ENCODE results near the gene TIGD3. TPM values are rescaled to one million over a fixed set of nuclear protein-coding genes. Genes with fewer than 3 reads are reported as not detected.
"Not testable (repeated sequence)": the region's sequence is repeated elsewhere in the genome, so short reads cannot be mapped to it uniquely, and the experiment has no call there.

Gene TIGD3
- total RNA-seq, 1 donor from 2014 or later = 0.20 TPM

DNA sequence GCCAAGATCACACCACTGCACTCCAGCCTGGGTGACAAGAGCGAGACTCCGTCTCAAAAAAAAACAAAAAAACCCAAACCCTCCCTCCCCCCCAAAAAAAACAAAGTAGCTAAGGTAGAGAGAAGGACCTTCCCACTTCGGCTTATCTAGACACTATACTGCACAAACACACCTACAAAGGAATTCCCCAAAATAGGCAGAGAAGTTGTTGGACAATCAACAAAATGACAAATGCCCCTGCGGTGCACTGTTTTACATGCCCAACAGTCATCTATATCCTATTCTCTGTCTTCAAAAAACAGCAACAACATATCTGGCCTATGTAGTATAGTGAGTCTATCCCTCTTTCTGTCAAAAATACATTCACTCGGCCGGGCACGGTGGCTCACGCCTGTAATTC, 27.5 kb upstream of the TIGD3 start:
- DNase-seq = no peak

GRCh38 chr11:65329478-65329877, 25.1 kb upstream of the TIGD3 start:
- no peak for DNase-seq

DNA sequence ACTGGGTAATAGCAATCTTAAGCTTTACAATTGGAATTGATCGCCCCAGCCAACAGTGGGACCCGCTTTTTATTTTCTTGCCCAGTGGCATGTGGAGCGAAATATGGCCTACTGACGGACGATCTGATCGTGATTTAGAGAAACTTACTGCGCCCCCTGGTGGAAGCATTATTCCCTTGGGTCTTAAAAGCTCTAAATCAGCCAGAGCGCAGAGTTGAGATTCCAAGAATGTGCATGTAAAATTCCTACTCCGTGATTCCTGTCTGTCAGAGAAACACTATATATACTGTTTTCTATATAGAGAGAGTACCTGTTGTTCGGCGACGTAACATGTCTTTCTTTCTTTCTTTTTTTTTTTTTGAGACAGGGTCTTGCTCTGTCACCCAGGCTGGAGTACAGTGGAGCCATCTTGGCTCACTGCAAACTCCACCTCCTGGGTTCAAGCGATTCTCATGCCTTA, 24.6 kb upstream of the TIGD3 start:
- peak; percentile 90 for DNase-seq

DNA sequence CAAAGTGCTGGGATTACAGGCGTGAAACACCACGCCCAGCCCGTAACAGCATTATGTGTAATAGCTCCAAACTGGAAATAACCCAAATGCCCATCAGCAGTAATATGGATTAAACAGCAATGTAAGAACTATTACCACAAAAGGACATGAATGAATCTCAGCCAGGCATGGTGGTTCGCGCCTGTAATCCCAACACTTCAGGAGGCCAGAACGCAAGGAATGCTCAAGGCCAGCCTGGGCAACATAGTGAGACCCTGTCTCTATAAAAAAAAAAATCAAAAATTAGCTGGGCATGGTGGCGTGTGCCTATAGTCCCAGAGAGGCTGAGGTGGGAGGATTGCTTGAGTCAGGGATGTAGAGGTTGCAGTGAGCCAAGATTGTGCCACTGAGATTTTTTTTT, 24.0 kb upstream of the TIGD3 start:
- DNase-seq = no peak

GRCh38 chr11:65332591-65332990, 22.0 kb upstream of the TIGD3 start:
- DNase-seq = not testable (repeated sequence)

DNA sequence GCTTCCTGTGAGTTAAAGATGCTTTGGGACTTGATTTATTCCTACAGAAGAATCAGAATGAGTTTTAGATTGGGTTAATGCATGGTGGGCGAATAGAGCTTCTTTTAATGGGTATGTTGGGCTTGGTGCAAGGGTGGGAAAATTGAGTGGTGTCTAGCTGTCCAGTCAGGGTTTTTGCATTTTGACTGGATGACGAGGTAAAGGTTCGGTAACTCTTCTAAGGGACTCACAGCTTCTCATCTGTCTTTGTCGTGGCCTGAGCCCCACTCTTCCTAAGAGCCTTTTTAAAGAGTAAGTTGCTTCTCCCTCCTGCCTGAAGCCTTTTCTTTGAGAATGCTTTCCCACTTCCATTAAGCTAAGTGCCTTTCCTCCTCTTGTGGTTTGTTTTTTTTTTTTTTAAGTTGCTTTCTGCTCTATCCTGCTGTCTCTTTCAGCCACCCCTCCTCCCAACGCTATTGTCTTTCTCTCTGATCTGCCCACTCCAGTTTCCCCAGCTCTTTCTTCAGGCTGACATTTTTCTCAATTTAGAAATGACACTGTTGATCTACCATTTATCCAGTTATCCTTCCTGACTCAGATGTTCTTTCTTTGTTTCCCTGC, 19.8 kb upstream of the TIGD3 start:
- no peak for DNase-seq

- DNase-seq = no peak
Observed at GRCh38 chr11:65338676-65339075, 15.9 kb upstream of the TIGD3 start.

DNA sequence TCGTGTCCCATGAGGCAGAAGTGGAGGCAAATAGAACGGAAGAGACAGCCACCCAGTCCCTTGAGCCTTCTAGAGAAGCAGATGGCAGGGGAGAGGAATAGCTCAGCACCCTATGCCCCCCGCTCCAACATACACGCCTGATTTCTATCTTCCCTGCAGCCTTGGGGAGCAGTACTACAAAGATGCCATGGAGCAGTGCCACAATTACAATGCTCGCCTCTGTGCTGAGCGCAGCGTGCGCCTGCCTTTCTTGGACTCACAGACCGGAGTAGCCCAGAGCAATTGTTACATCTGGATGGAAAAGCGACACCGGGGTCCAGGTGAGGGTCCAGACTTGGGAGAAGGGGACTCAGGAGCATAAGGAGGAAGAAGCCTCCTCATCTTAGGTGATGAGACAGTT, 14.3 kb upstream of the TIGD3 start:
- no peak for DNase-seq

- DNase-seq = no peak
Observed at GRCh38 chr11:65341856-65342255, 12.7 kb upstream of the TIGD3 start.

DNA sequence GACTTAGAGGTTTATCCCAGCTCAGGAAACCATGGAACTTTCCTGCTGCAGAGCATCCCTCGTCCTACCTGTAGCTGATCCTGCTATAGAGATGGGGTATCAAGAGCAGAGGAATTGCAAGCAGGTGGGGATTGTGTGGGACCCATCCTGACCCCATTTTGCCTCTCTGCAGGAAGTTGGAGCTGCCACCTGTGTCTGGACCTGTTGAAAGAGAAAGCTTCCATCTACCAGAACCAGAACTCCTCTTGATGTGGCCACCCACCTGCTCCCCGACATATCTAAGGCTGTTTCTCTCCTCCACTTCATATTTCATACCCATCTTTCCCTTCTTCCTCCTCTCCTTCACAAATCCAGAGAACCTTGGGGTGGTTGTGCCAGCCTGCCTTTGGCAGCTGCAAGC, 3.0 kb upstream of the TIGD3 start:
- no peak for DNase-seq

GRCh38 chr11:65352783-65353182, 1.8 kb upstream of the TIGD3 start:
- no peak for DNase-seq

DNA sequence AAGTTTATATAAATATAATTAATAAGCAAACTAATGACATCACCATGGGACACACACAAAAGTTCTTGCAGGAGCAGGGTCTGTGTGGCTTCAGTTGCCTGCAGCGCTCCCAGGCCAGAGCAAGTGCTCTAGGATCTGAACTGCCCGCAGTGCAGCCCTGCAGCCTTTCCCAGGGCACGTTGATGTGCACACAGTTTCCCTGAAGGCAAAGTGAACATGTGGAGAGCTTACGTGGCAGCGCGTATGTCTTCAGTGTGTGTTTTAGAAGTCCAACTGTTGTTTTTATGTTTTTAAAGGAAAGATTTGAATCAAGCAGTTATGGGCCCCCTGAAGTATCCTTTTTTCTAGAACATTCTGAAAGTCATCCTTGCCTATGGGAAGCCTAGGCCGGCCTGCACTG, 1.2 kb upstream of the TIGD3 start:
- DNase-seq = no peak

GRCh38 chr11:65353900-65354264, 669 bp upstream of the TIGD3 start:
- DNase-seq = no peak

DNA sequence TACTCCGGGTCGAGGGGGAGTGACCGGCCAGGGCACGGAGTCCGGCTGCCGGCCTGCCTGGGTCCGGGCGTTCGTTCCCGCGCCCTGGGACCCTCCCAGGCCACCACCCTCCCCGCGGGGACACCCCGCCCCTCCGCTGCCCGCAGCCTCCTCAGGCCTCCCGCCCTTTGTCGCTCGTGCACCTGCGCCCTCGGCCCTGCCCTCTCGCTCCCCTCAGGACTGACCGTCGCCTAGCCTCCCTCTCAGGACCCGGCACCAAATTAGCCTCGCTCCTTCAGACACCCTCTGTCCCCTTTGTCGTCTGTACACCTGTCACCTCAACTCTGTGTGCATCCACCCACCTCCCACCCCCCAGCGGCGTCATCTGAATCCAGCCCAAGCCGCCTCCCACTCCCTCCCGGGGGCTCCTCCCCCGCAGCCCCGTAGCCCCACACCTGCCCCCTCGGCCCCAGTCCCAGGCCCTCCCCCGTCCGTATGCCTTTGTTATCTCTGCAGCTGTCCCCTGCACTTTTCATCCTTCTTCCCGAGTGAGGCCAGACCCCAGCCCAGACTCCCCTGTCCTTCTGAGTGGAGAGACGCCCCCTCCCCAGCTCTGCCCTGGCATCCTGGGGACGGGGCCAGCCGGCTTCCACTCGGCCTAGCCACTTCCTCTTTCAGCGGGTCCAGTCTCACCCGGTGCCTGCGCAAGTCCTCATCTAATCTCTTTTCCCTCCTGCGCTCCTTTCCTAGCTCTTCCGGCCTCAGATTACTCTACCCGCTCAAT, 643 bp downstream of the TIGD3 start:
- DNase-seq = no peak

GRCh38 chr11:65355776-65356393, 1.3 kb downstream of the TIGD3 start:
- no peak for DNase-seq

- no peak for DNase-seq
Observed at GRCh38 chr11:65356394-65356972, 1.9 kb downstream of the TIGD3 start.

GRCh38 chr11:65357856-65358356, 3.4 kb downstream of the TIGD3 start:
- no peak for DNase-seq

- no peak for DNase-seq
Observed at GRCh38 chr11:65362320-65362931, 7.9 kb downstream of the TIGD3 start.

- DNase-seq = no peak
Observed at GRCh38 chr11:65362966-65363365, 8.4 kb downstream of the TIGD3 start.

- DNase-seq = no peak
Observed at GRCh38 chr11:65363770-65364169, 9.2 kb downstream of the TIGD3 start.

- DNase-seq = peak; percentile 42
Observed at GRCh38 chr11:65366340-65366773, 11.8 kb downstream of the TIGD3 start.

DNA sequence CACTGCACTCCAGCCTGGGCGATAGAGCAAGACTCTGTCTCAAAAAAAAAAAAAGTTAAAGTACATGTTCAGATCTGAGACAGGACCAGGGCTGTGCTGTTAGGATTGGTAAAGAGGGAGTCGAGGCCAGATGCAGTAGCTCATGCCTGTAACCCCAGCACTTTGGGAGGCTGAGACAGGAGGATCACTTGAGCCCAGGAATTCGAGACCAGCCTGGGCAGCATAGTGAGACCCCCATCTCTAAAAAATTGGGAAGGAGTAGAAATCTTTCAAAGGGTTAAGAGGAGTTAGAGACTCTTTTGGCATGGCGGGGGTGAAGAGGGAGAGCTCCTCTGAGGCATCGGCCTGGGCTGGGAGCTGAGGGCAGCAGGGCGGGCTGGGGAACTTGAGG, 16.1 kb downstream of the TIGD3 start:
- no peak for DNase-seq

Measured in skin of body (tissue), 2 donors.